SKM-1 (cell line): ENCODE results near the gene CDK5RAP2.
"Not testable (repeated sequence)": the region's sequence is repeated elsewhere in the genome, so short reads cannot be mapped to it uniquely, and the experiment has no call there.

Source experiments
- DNase-seq: peaks from one replicate; lab custom pipeline; 2025; ENCODE audit not compliant: unreplicated experiment; lab: John Stamatoyannopoulos, UW

CDK5RAP2 gene

GRCh38 chr9:120580051-120580896 lies at the start of gene CDK5RAP2:
CDK5RAP2 (minus strand) TSS chr9:120580167; CDS start chr9:120579978, 189 bp downstream.
- peak; percentile 89 for DNase-seq

DNA sequence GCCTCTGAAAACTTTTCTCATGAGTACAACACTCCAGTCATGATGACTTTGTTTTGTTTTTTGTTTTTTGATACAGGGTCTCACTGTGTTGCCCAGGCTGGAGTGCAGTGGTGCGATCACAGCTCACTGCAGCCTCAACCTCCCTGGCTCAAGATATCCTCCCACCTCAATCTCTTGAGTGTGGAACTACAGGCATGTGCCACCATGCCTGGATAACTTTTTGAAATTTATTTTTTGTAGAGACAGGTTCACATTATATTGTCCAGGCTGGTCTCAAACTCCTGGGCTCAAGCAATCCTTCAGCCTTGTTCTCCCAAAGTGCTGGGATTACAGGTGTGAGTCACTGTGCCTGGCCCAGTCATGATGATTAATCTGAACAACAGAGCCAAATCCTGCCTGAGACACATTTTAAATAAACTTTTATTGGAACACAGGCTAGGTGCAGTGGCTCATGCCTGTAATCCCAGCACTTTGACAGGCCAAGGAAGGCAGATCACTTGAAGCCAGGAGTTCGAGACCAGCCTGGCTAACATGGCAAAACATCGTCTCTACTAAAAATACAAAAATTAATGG lies 49.0 kb upstream of the CDK5RAP2 start:
- DNase-seq, result not testable (repeated sequence)

GRCh38 chr9:120628207-120628924 lies 48.4 kb upstream of the CDK5RAP2 start:
- DNase-seq, result no peak

- DNase-seq, result no peak
These were observed 47.1 kb upstream of the CDK5RAP2 start for GRCh38 chr9:120627073-120627472.

DNA sequence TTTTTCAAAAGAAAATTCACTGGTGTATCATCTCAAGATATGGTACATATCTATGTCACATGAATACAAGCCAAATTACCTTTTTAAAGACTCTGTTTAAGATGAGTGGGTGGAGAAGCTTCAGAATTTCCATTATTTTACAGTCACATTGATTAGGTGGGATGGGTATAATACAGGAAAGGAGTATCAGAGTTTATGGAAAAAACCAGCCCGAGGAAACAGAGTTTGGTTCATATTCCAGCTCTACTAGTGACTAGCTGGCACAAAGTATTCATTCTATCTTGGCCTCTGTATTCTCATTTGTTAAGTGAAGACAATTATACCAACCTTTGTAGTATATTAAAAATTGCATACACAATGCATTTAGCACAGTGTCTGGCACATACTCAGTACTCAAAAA lies 46.5 kb upstream of the CDK5RAP2 start:
- DNase-seq, result no peak

GRCh38 chr9:120625222-120625621 lies 45.3 kb upstream of the CDK5RAP2 start:
- no peak for DNase-seq

DNA sequence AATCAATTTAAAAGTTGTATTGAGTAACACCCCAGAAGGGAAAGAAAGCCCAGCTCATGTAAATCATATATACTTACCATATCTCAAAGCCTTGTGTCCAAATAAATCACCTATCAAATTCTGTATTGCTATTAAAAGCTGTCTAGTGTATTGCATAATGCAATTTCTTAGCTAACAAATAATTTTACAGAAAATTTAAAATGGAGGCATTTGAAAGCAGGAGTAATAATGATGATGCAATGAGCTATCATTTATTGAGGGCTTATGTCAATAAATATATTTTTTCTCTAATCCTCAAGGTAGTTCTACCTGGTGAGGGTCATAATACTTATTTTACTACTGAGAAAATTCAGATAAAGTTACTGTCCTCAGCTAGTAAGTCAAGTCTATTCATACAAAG lies 42.8 kb upstream of the CDK5RAP2 start:
- no peak for DNase-seq

GRCh38 chr9:120621941-120622340 lies 42.0 kb upstream of the CDK5RAP2 start:
- DNase-seq, result no peak

DNA sequence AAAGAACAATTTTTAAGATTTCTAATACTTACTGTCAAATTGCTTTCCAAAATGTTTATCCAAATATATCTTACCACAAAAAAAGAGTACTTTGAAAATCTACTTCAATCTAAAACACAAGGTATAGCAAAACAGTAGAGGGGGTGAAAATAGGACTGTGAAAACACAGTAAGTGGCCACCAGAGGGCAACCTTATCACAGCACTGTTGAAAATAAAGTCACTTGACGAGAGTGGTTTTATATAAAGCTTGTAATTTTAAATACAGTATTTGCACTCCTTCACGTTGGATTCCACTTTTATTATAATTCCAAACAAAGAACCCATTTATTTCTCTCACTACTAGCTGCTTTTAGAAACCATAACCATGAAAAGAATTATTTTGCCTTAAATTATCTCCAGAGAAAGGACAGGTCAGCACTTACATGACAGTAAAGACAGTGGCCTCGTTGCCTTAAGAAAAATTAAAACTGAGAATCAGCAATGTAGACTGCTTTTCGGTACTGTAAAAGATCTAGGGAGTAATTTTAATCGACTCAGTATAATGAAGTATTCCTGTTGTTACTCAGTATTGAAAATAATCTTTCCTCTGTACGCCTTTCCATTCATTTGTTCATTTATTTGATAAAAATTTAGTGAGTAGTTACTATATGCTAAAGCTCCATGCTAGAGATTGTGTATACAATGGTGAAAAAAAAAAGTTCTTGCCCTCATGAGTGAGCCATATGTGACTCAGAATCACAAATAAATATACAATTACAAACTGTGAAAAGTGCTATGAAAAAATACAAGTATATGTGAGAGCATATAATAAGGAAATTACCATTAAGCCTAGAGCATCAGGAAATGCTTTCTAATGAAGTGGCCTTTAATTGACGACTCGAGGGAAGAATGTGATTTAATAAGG lies 40.0 kb upstream of the CDK5RAP2 start:
- peak; percentile 65 for DNase-seq

- no peak for DNase-seq
These were observed 37.3 kb upstream of the CDK5RAP2 start for GRCh38 chr9:120616966-120617935.

DNA sequence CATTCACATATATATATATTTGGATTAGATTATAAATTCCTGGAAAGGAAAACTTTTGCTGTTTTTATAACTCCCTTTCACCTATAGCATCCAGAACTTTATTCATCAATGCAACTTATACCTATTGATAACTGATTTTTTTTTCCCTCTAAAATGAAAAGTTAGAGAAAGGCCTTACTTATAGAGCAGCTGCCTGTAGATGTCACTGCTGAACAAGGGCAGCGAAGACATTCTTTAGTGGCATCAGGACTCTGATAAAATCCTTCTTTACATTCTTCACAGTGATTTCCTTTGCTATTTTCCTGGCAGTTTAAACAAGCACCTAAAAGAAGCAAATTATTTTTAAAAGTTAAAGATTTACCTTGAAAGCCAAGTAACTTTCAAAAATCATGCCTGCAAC lies 32.3 kb upstream of the CDK5RAP2 start:
- no peak for DNase-seq

DNA sequence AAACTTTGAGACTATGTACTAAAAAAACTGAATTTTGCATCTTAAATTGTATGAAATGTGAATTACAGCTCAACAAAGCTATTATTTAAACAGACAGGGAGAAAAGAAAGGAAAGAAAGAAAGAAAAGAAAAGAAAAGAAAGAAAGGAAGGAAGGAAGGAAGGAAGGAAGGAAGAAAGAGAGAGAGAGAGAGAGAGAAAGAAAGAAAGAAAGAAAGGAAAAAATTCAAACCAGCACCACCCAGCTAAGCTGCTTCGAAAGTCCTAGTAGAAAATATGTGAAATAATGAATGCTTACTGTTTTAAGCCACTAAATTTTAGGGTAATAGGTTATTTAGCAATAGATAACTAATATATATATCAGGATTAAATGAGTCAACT lies 31.7 kb upstream of the CDK5RAP2 start:
- DNase-seq, result no peak

GRCh38 chr9:120610975-120611689 lies 31.2 kb upstream of the CDK5RAP2 start:
- DNase-seq, result no peak

GRCh38 chr9:120609636-120610035 lies 29.7 kb upstream of the CDK5RAP2 start:
- no peak for DNase-seq

DNA sequence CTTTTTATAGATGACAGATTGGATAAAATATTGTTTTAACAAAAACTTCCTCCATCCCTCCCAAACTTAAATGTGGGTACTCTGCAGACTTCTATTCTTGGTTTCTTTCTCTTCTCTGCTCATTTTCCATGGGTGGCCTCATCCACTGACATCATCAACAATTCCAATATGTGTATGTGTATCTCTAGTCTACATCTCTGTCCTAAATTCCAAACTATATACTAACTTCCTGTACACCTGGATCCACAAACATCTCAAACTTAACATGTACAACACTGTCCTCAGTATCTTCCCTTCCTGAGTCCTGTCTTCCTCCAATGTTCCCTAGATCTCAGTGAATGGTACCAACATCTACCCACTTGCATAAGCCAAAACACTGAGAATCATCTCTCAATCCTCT lies 28.5 kb upstream of the CDK5RAP2 start:
- no peak for DNase-seq

GRCh38 chr9:120603591-120603990 lies 23.6 kb upstream of the CDK5RAP2 start:
- DNase-seq, result no peak

- no peak for DNase-seq
These were observed 23.0 kb upstream of the CDK5RAP2 start for GRCh38 chr9:120603010-120603409.

DNA sequence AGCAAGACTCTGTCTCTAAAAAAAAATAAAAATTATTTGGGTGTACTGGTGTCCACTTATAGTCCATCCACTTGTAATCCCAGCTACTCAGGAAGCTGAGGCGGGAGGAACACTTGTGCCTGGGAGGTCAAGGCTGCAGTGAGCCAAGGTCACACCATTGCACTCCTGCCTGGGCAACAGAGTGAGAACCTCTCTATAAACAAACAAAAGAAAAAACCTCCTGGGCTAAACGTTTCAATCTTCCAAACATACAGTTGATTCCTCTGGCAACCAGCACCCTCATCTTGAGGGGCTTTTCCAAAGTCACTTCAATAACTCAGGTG lies 13.9 kb upstream of the CDK5RAP2 start:
- DNase-seq, result no peak

DNA sequence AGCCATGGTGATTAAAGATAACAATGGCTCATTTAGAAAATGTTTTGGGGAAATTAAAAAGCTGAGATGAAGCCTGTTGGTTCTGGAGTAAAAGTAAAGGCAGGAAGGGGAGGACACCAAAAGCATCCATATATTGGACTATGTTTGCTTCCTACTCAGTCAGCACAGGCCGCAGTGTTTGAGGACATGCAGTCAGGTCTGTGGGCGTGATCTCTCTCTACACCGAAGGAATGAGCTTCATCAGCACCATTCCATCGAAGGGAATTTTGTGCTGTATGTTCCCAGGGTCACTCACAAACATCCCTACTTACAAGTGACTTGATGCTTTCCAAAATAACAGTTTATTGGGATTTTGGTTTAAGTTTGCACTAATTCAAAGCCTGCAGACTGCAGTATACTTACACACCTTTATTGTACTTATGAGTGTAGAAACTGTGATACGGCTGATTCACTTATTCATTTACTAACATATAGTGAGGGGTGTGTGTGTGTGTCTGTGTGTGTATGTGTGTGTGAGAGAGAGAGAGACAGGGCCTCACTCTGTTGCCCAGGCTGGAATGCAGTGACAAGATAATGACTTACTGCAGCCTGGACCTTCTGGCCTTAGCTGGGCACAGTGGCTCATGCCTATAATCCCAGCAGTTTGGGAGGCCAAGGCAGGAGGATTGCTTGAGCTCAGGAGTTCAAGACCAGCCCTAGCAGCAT lies 13.4 kb upstream of the CDK5RAP2 start:
- DNase-seq, result no peak
